ENCODE results near the gene TPP2. TPM values are rescaled to one million over a fixed set of nuclear protein-coding genes. Genes with fewer than 3 reads are reported as not detected.

TPP2 gene
- total and polyA plus RNA-seq, 9 of the 15 experiments (the other 6 are each of a cell fraction or from before 2014, with no cell fraction given) = 18.8 to 87.7 (median 55.9) TPM

- TF ChIP-seq JUN (IDR thresholded peaks at IDR 0.05; ENCODE audit: borderline replicate concordance, low read depth, low read length) = no peak
- no peak for TF ChIP-seq JUN (CRISPR knock-in tag; IDR thresholded peaks at IDR 0.05; ENCODE audit: borderline replicate concordance)
Observed at GRCh38 chr13:102563267-102563666, 33.5 kb upstream of the TPP2 start (continued).

- 0% methylated on average over 4 of the region's 4 CpGs for WGBS (ENCODE audit: insufficient coverage, low coverage, missing lambda C conversion rate)
- H3K4me2 ChIP-seq (ENCODE audit: insufficient read depth, low read length) = no peak overlapping the region
- TF ChIP-seq CREBBP (IDR thresholded peaks at IDR 0.05; ENCODE audit: low read depth, low read length) (no peak), CHD2 (IDR thresholded peaks at IDR 0.05; ENCODE audit: low read depth, low read length) (no peak), LEF1 (IDR thresholded peaks at IDR 0.05) (no peak), SNAPC5 (CRISPR knock-in tag; IDR thresholded peaks at IDR 0.05) (no peak), POLR2A (conservative IDR thresholded peaks at IDR 0.05) (no peak), EP400 (IDR thresholded peaks at IDR 0.05) (no peak), SMAD1 (IDR thresholded peaks at IDR 0.05; ENCODE audit: low read depth, low read length, partially characterized antibody) (no peak), ZNF175 (CRISPR knock-in tag; IDR thresholded peaks at IDR 0.05; ENCODE audit: low read depth) (no peak), CLOCK (CRISPR knock-in tag; IDR thresholded peaks at IDR 0.05; ENCODE audit: borderline replicate concordance) (no peak), ELF1 (tag; IDR thresholded peaks at IDR 0.05) (no peak), DIDO1 (tag; IDR thresholded peaks at IDR 0.05; ENCODE audit: low read depth) (no peak), CBX2 (IDR thresholded peaks at IDR 0.05; ENCODE audit: insufficient read depth, low read length, poor library complexity, severe bottlenecking) (no peak), SRSF1 (IDR thresholded peaks at IDR 0.05; ENCODE audit: low read depth, low read length) (no peak), CBFB (CRISPR knock-in tag; IDR thresholded peaks at IDR 0.05) (no peak), THAP12 (CRISPR knock-in tag; IDR thresholded peaks at IDR 0.05) (no peak), ZNF589 (CRISPR knock-in tag; IDR thresholded peaks at IDR 0.05; ENCODE audit: low read depth) (no peak)
Observed at GRCh38 chr13:102564564-102564963, 32.2 kb upstream of the TPP2 start.

More at GRCh38 chr13:102564564-102564963, 32.2 kb upstream of the TPP2 start:
- Histone ChIP-seq H4K20me1 (replicated peaks; ENCODE audit: control insufficient read depth, insufficient read depth, low read length) (no peaks in the 10 kb centered on the region), H3K27ac (ENCODE audit: extremely low read depth, low read depth, low read length) (no peak overlapping the region), H3K9me3 (replicated peaks; ENCODE audit: control insufficient read depth, insufficient read depth, low read depth, low read length) (no peaks in the 10 kb centered on the region), H3K9me1 (ENCODE audit: control insufficient read depth, insufficient read depth, low read length) (no peaks in the 10 kb centered on the region), H3K36me3 (ENCODE audit: control insufficient read depth, insufficient read depth, low read length) (no peaks in the 10 kb centered on the region), H3K9ac (ENCODE audit: insufficient read depth in 1 of 2, low read depth in 2 of 2, low read length in 2 of 2) (no peak overlapping the region), H2AFZ (ENCODE audit: low read depth, low read length) (no peak overlapping the region), H3K79me2 (ENCODE audit: control insufficient read depth, insufficient read depth, low read length) (no peaks in the 10 kb centered on the region), H3K27me3 (ENCODE audit: control insufficient read depth in 2 of 2, insufficient read depth in 2 of 2, low read length in 2 of 2) (peaks cover 0 to 5% of the 10 kb centered on the region in 2 experiments; a peak in 1 of 5 replicates), H3K4me3 (no peak overlapping the region), H3K4me1 (replicated peaks in 1 of 2; ENCODE audit: control insufficient read depth in 2 of 2, insufficient read depth in 2 of 2, low read length in 2 of 2) (no peaks in the 10 kb centered on the region)
- DNase-seq (ENCODE audit: extremely low read depth in 1 of 4, low spot score in 3 of 4) (no peak), FAIRE-seq (no peak), ATAC-seq (no peak)
- in situ Hi-C loops (cut with MboI) = loop anchor here (25.0 kb wide), 1 partner anchor 1427 kb away; no protein-coding TSS in a partner anchor
- no TSS peak for BruUV-seq (replicated peaks)
- POLR2A ChIA-PET = interaction anchor here (1.1 kb wide), 1 partner anchor 9 kb away, joined by 5 read pairs; no protein-coding TSS in a partner anchor
- intact Hi-C loops (cut with micrococcal nuclease) = loop anchor here (10.0 kb wide), 1 partner anchor 620 kb away; no protein-coding TSS in a partner anchor
- CTCF ChIA-PET (ENCODE audit: low intra/inter-chr PET ratio) = no interaction called here

All from K562 (cell line).